Liver (tissue), 9 donors: ENCODE results near the gene EXOC4. TPM values are rescaled to one million over a fixed set of nuclear protein-coding genes. Genes with fewer than 3 reads are reported as not detected.

Experiments used
- DNase-seq: peaks from one replicate; pipeline ENCODE4 v3.0.0-alpha.2; 2017; ENCODE audit warnings: low spot score
- H3K27ac ChIP-seq, 2 donors: one replicate each; pipeline ENCODE4 v1.7.0; 2013; ENCODE audit warnings: inconsistent platforms in 2 of 2, low read length in 2 of 2, control low read depth in 1 of 2, low read depth in 1 of 2, mild to moderate bottlenecking in 1 of 2
- H3K27me3 ChIP-seq, 4 donors: one replicate each; pipeline versions ENCODE4 v1.6.1 to v1.7.0; 2013; ENCODE audit warnings: low read length in 3 of 4, inconsistent platforms in 1 of 4, mild to moderate bottlenecking in 1 of 4, moderate library complexity in 1 of 4; ENCODE audit not compliant: control insufficient read depth in 4 of 4, insufficient read depth in 4 of 4
- H3K36me3 ChIP-seq, 4 donors: one replicate each; pipeline versions ENCODE4 v1.6.1 to v1.7.0; 2013; ENCODE audit warnings: low read length in 3 of 4, mild to moderate bottlenecking in 3 of 4, low read depth in 1 of 4, moderate library complexity in 1 of 4; ENCODE audit not compliant: control insufficient read depth in 4 of 4, insufficient read depth in 3 of 4
- H3K4me1 ChIP-seq, 4 donors: one replicate each; pipeline versions ENCODE4 v1.6.1 to v1.7.0; 2013; ENCODE audit warnings: low read length in 3 of 4, mild to moderate bottlenecking in 3 of 4, moderate library complexity in 1 of 4; ENCODE audit not compliant: control insufficient read depth in 4 of 4, insufficient read depth in 4 of 4
- H3K4me3 ChIP-seq, 3 donors: one replicate each; pipeline versions ENCODE4 v1.6.1 to v1.7.0; 2013; ENCODE audit warnings: low read length in 3 of 3, control low read depth in 1 of 3, low read depth in 1 of 3, mild to moderate bottlenecking in 1 of 3
- H3K9ac ChIP-seq, 2 donors: one replicate each; pipeline ENCODE4 v1.7.0; 2013; ENCODE audit warnings: low read length in 2 of 2, mild to moderate bottlenecking in 2 of 2, moderate library complexity in 2 of 2, control low read depth in 1 of 2, low read depth in 1 of 2
- H3K9me3 ChIP-seq, 4 donors: one replicate each; pipeline versions ENCODE4 v1.6.1 to v1.7.0; 2013; ENCODE audit warnings: low read length in 3 of 4; ENCODE audit not compliant: control insufficient read depth in 4 of 4
- ATF3 ChIP-seq: IDR thresholded peaks from 2 replicates; pipeline ENCODE4 v1.6.1; 2016; ENCODE audit warnings: antibody characterized with exemption
- CTCF ChIP-seq: fragments of 150-350 bp; IDR thresholded peaks from 2 replicates; pipeline ENCODE4 v1.5.1; 2017; ENCODE audit warnings: improper control_type of control experiment, low read depth, low read length; ENCODE audit not compliant: missing input control
- EGR1 ChIP-seq, 2 donors: IDR thresholded peaks; 2 replicates each; pipeline ENCODE4 v1.6.1; 2016 to 2018; ENCODE audit warnings: antibody characterized with exemption in 2 of 2, low read depth in 2 of 2
- FOXA1 ChIP-seq: IDR thresholded peaks from 2 replicates; pipeline ENCODE4 v1.6.1; 2016; ENCODE audit warnings: antibody characterized with exemption
- FOXA2 ChIP-seq: IDR thresholded peaks from 2 replicates; pipeline ENCODE4 v1.6.1; 2016; ENCODE audit warnings: antibody characterized with exemption
- GABPA ChIP-seq, 2 donors: IDR thresholded peaks in 1 of 2; conservative IDR thresholded peaks in 1 of 2; 2 replicates each; pipeline ENCODE4 v1.6.1; 2016; ENCODE audit warnings: antibody characterized with exemption in 2 of 2, mild to moderate bottlenecking in 1 of 2, moderate library complexity in 1 of 2
- HNF4A ChIP-seq, 2 donors: conservative IDR thresholded peaks; 2 replicates each; pipeline ENCODE4 v1.6.1; 2016; ENCODE audit warnings: antibody characterized with exemption in 2 of 2, mild to moderate bottlenecking in 2 of 2
- HNF4G ChIP-seq: IDR thresholded peaks from 2 replicates; pipeline ENCODE4 v1.6.1; 2016; ENCODE audit warnings: antibody characterized with exemption
- MAX ChIP-seq: IDR thresholded peaks from 2 replicates; pipeline ENCODE4 v1.6.1; 2016; ENCODE audit warnings: antibody characterized with exemption
- NR2F2 ChIP-seq: IDR thresholded peaks from 2 replicates; pipeline ENCODE4 v1.6.1; 2016; ENCODE audit warnings: antibody characterized with exemption
- RAD21 ChIP-seq, 2 donors: IDR thresholded peaks; 2 replicates each; pipeline ENCODE4 v1.6.1; 2016; ENCODE audit warnings: antibody characterized with exemption in 2 of 2, mild to moderate bottlenecking in 2 of 2
- REST ChIP-seq: IDR thresholded peaks from 2 replicates; pipeline ENCODE4 v1.6.1; 2016; ENCODE audit warnings: antibody characterized with exemption, mild to moderate bottlenecking
- RXRA ChIP-seq, 2 donors: IDR thresholded peaks; 2 replicates each; pipeline ENCODE4 v1.6.1; 2017 to 2018; ENCODE audit warnings: antibody characterized with exemption in 2 of 2, mild to moderate bottlenecking in 1 of 2
- SP1 ChIP-seq: IDR thresholded peaks from 2 replicates; pipeline ENCODE4 v1.6.1; 2018; ENCODE audit warnings: antibody characterized with exemption, mild to moderate bottlenecking
- TAF1 ChIP-seq: conservative IDR thresholded peaks from 2 replicates; pipeline ENCODE4 v1.6.1; 2016; ENCODE audit warnings: antibody characterized with exemption, mild to moderate bottlenecking
- YY1 ChIP-seq: IDR thresholded peaks from 2 replicates; pipeline ENCODE4 v1.6.1; 2016; ENCODE audit warnings: antibody characterized with exemption, mild to moderate bottlenecking
- ZBTB33 ChIP-seq: IDR thresholded peaks from 2 replicates; pipeline ENCODE4 v1.6.1; 2016; ENCODE audit warnings: antibody characterized with exemption
- WGBS: extraction: QIAGEN DNeasy Blood & Tissue Kit; methylation state at CpG from one replicate; pipeline ENCODE4 v1.1.7; 2013; 5-methylcytosine and 5-hydroxymethylcytosine counted together
- polyA plus RNA-seq, 2 donors: library from polyadenylated mRNA; stranded (reverse) in 1 of 2; unstranded in 1 of 2; fragments of 200-250 nt in 1 of 2; fragments of >200 nt in 1 of 2; fragmentation: Nextera tagmentation in 1 of 2; extraction: Ambion mirVana in 1 of 2; gene quantifications; one replicate each; pipeline versions ENCODE4 v1.2.1 to v1.2.3, GENCODE V29; 2013 to 2015
- total RNA-seq, 2 donors: library from RNA; depleted of rRNA; stranded (reverse); fragments of >200 nt; gene quantifications; one replicate each; pipeline ENCODE4 v1.2.3, GENCODE V29; 2014
- donor health status: healthy.
- donor health status: healthy.
- donor health status: healthy.
- donor health status: healthy.
- donor health status: healthy.

Gene EXOC4
- total and polyA plus RNA-seq, 4 donors: 9.5 to 55.9 (median 23.6) TPM

GRCh38 chr7:133807624-133808492 lies 555.0 kb downstream of the EXOC4 start (continued):
- TF ChIP-seq REST: no peak
- no peak for TF ChIP-seq YY1
- TF ChIP-seq TAF1: no peak
- no peak for TF ChIP-seq RAD21 (IDR thresholded peaks at IDR 0.05)
- TF ChIP-seq CTCF: no peak
- no peak for TF ChIP-seq MAX
- no peak for TF ChIP-seq FOXA2
- no peak for TF ChIP-seq NR2F2
- TF ChIP-seq HNF4G: no peak

- WGBS: over 99% methylated on average over 2 of the region's 2 CpGs
- H3K4me1 ChIP-seq: no peaks in the 10 kb centered on the region
Measured at GRCh38 chr7:133808493-133808866, 555.6 kb downstream of the EXOC4 start.

More at GRCh38 chr7:133808493-133808866, 555.6 kb downstream of the EXOC4 start:
- Histone ChIP-seq H3K9me3 (no peaks in the 10 kb centered on the region), H3K9ac (no peak overlapping the region), H3K4me3 (no peak overlapping the region), H3K27ac (no peak overlapping the region), H3K36me3 (no peaks in the 10 kb centered on the region), H3K27me3 (no peaks in the 10 kb centered on the region)
- no peak for TF ChIP-seq RAD21 (IDR thresholded peaks at IDR 0.05)
- no peak for TF ChIP-seq TAF1
- no peak for TF ChIP-seq GABPA (IDR thresholded peaks at IDR 0.05 in 1 of 2, conservative IDR thresholded peaks at IDR 0.05 in 1 of 2)
- no peak for TF ChIP-seq EGR1 (IDR thresholded peaks at IDR 0.05; ENCODE audit: low read depth in 2 of 2)
- TF ChIP-seq ATF3: no peak
- TF ChIP-seq ZBTB33: no peak
- no peak for TF ChIP-seq MAX
- no peak for TF ChIP-seq RXRA (IDR thresholded peaks at IDR 0.05)
- TF ChIP-seq HNF4A (conservative IDR thresholded peaks at IDR 0.05): no peak
- TF ChIP-seq SP1: no peak
- TF ChIP-seq FOXA1: no peak
- no peak for TF ChIP-seq NR2F2
- no peak for DNase-seq
